Endodermal cell (in vitro differentiated cells): ENCODE results near the gene SPATA4. TPM values are rescaled to one million over a fixed set of nuclear protein-coding genes. Genes with fewer than 3 reads are reported as not detected.

Experiments used
- DNase-seq: peaks from one replicate; pipeline ENCODE4 v3.0.0-alpha.2; 2017
- H3K27ac ChIP-seq: 2 replicates; pipeline ENCODE4 v1.5.1; 2013; ENCODE audit warnings: mild to moderate bottlenecking, low read depth, low read length, moderate library complexity
- H3K27me3 ChIP-seq: 2 replicates; pipeline ENCODE4 v1.6.1; 2013; ENCODE audit warnings: mild to moderate bottlenecking, low read length, moderate library complexity; ENCODE audit not compliant: insufficient read depth, control insufficient read depth, poor library complexity, severe bottlenecking
- H3K36me3 ChIP-seq: 2 replicates; pipeline ENCODE4 v1.7.0; 2013; ENCODE audit warnings: mild to moderate bottlenecking, low read length, moderate library complexity; ENCODE audit not compliant: control insufficient read depth, insufficient read depth
- H3K4me1 ChIP-seq: one replicate; pipeline ENCODE4 v1.7.0; 2013; ENCODE audit warnings: low read length; ENCODE audit not compliant: control insufficient read depth, insufficient read depth
- H3K4me3 ChIP-seq: 2 replicates; pipeline ENCODE4 v1.5.1; 2013; ENCODE audit warnings: mild to moderate bottlenecking, low read length, moderate library complexity
- H3K9ac ChIP-seq: 2 replicates; pipeline ENCODE4 v1.6.1; 2013; ENCODE audit warnings: mild to moderate bottlenecking, low read length, moderate library complexity; ENCODE audit not compliant: poor library complexity, severe bottlenecking; ENCODE audit errors: extremely low read depth
- H3K9me3 ChIP-seq: 2 replicates; pipeline ENCODE4 v1.6.1; 2013; ENCODE audit warnings: mild to moderate bottlenecking, low read length, moderate library complexity; ENCODE audit not compliant: control insufficient read depth
- H3K27ac Mint-ChIP-seq: 2 replicates; pipeline ENCODE4 v1.8.0; 2020; ENCODE audit warnings: mixed read lengths
- H3K27me3 Mint-ChIP-seq: 2 replicates; pipeline ENCODE4 v1.8.0; 2021; ENCODE audit warnings: mild to moderate bottlenecking, mixed read lengths; ENCODE audit not compliant: insufficient read depth
- H3K36me3 Mint-ChIP-seq: 2 replicates; pipeline ENCODE4 v1.8.0; 2020; ENCODE audit warnings: low read depth, mixed read lengths
- H3K4me1 Mint-ChIP-seq: 2 replicates; pipeline ENCODE4 v1.8.0; 2020; ENCODE audit warnings: mixed read lengths
- H3K4me3 Mint-ChIP-seq: 2 replicates; pipeline ENCODE4 v1.8.0; 2020; ENCODE audit warnings: mild to moderate bottlenecking, moderate library complexity, mixed read lengths
- H3K9me3 Mint-ChIP-seq: 2 replicates; pipeline ENCODE4 v1.8.0; 2020; ENCODE audit warnings: mild to moderate bottlenecking, mixed read lengths
- WGBS, 2 experiments: methylation state at CpG; one replicate each; pipeline versions ENCODE4 v1.1.5 to v1.1.7; 2013; ENCODE audit warnings: missing lambda C conversion rate in 2 of 2, mixed read lengths in 1 of 2; ENCODE audit not compliant: insufficient coverage in 1 of 2, insufficient read length in 1 of 2; 5-methylcytosine and 5-hydroxymethylcytosine counted together
- total RNA-seq, 2 donors: library from RNA; stranded (reverse); fragmentation: NEBNext Ultra II Directional in 1 of 2; extraction: Animal tissue kit (Norgen Biotek cat#: 25700) in 1 of 2; gene quantifications; 2 replicates in 1 of 2; 3 replicates in 1 of 2; pipeline ENCODE4 v1.2.1, GENCODE V29; 2021
- TF ChIP-seq, protein P1 (sequence below): fragments of 200-600 bp; sonication (generic); conservative IDR thresholded peaks from 2 replicates; pipeline ENCODE4 v1.5.0; 2021; ENCODE audit warnings: antibody characterized with exemption, mild to moderate bottlenecking

SPATA4 gene
- total RNA-seq, 2 donors from 2014 or later, result not detected

DNA sequence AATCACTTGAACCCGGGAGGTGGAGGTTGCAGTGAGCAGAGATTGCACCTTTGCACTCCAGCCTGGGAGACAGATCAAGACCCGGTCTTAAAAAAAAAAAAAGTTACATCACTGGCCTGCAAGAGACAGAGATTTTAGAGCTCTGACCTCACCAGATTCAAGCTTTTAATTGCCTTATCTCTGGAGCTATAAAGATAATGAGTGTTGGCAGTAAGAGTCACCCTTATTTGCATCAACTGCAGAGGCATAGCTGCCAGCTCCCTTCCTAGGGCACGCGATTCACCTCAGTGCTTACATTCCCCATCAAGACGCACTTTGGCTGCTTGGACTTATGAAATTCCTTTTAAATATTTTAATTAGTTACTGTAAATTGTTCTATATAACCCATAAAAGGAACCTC, 12.5 kb upstream of the SPATA4 start:
- Mint-ChIP-seq H3K4me1 (peaks cover 19% of the 10 kb centered on the region), H3K4me3 (no peak overlapping the region), H3K27me3 (no peaks in the 10 kb centered on the region), H3K36me3 (peaks cover 9% of the 10 kb centered on the region), H3K27ac (no peak overlapping the region), H3K9me3 (peaks cover 11% of the 10 kb centered on the region)
- DNase-seq, result no peak
- WGBS, 2 experiments, result 80 to 83% methylated on average over 3 to 5 of the region's 5 CpGs
- Histone ChIP-seq H3K4me3 (no peak overlapping the region), H3K9ac (no peak overlapping the region), H3K27me3 (no peaks in the 10 kb centered on the region), H3K36me3 (no peaks in the 10 kb centered on the region), H3K9me3 (peaks cover 6% of the 10 kb centered on the region), H3K27ac (no peak overlapping the region), H3K4me1 (peaks cover 7% of the 10 kb centered on the region)
- TF ChIP-seq, protein P1, sequence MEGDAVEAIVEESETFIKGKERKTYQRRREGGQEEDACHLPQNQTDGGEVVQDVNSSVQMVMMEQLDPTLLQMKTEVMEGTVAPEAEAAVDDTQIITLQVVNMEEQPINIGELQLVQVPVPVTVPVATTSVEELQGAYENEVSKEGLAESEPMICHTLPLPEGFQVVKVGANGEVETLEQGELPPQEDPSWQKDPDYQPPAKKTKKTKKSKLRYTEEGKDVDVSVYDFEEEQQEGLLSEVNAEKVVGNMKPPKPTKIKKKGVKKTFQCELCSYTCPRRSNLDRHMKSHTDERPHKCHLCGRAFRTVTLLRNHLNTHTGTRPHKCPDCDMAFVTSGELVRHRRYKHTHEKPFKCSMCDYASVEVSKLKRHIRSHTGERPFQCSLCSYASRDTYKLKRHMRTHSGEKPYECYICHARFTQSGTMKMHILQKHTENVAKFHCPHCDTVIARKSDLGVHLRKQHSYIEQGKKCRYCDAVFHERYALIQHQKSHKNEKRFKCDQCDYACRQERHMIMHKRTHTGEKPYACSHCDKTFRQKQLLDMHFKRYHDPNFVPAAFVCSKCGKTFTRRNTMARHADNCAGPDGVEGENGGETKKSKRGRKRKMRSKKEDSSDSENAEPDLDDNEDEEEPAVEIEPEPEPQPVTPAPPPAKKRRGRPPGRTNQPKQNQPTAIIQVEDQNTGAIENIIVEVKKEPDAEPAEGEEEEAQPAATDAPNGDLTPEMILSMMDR, result no peak

DNA sequence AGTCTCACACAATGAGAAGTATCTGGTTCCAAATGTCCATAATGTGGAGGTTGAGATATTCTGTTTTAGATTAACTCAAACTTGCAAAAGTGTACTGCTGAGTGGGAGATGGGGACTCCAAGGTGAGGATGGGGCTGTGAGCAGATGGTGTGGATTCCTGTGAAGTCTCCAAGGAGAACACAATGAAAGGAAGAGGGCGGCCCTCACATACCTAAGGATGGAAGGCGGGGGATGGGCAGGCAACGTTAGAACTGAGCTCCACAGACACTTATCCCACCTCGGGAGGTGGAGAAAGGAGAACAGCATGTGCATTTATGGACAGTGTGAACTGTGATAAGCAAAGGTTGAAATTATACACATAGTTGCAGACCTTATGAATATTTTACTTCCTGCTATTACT, 9.9 kb upstream of the SPATA4 start:
- no peaks in the 10 kb centered on the region for H3K27me3 ChIP-seq
- H3K9me3 ChIP-seq, result no peaks in the 10 kb centered on the region
- H3K36me3 Mint-ChIP-seq, result no peaks in the 10 kb centered on the region
- TF ChIP-seq, protein P1, result no peak
- no peaks in the 10 kb centered on the region for H3K27me3 Mint-ChIP-seq
- no peak overlapping the region for H3K9ac ChIP-seq
- 71 to 100% methylated on average over 1 to 4 of the region's 4 CpGs for WGBS, 2 experiments
- H3K4me3 Mint-ChIP-seq, result no peak overlapping the region
- DNase-seq, result peak; percentile 64
- H3K4me1 Mint-ChIP-seq, result peaks cover 17% of the 10 kb centered on the region
- H3K27ac Mint-ChIP-seq, result no peak overlapping the region
- H3K4me3 ChIP-seq, result no peak overlapping the region
- peaks cover 7% of the 10 kb centered on the region for H3K4me1 ChIP-seq
- H3K36me3 ChIP-seq, result no peaks in the 10 kb centered on the region
- no peaks in the 10 kb centered on the region for H3K9me3 Mint-ChIP-seq
- no peak overlapping the region for H3K27ac ChIP-seq

DNA sequence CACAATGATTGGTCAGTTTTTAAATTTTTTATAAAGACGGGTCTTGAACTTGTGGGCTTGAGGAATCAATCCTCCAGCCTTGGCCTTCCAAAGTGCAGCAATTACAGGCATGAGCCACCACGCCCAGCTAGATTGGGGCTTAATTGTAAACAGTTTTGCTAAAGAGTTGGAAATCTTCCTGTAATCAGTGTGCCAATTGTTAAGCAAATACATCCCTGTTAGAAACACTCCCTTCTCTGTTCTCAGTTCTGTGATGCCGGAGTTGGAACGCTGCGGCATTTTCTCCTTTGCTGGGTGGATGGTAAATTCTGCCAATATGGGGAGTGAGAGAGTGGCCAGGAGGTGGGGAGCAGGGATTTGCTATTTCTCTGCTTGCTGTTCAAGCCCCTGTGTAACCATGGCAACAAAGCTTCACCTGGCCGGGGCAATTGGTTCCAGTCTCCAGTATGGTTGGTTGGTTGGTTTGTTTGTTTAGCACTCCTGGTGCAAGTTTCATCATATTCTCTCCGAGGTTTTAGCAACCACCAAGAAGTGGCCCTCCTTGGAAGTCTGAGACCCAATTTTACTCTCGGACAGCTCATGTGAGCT, 3.0 kb upstream of the SPATA4 start:
- H3K4me1 Mint-ChIP-seq, result peaks cover 9% of the 10 kb centered on the region
- H3K36me3 ChIP-seq, result no peaks in the 10 kb centered on the region
- no peaks in the 10 kb centered on the region for H3K27me3 Mint-ChIP-seq
- H3K27me3 ChIP-seq, result no peaks in the 10 kb centered on the region
- TF ChIP-seq, protein P1, result no peak
- H3K27ac ChIP-seq, result no peak overlapping the region
- peak; percentile 62 for DNase-seq
- 86 to 89% methylated on average over 4 to 8 of the region's 8 CpGs for WGBS, 2 experiments
- no peaks in the 10 kb centered on the region for H3K9me3 Mint-ChIP-seq
- H3K36me3 Mint-ChIP-seq, result no peaks in the 10 kb centered on the region
- no peaks in the 10 kb centered on the region for H3K4me1 ChIP-seq
- no peak overlapping the region for H3K27ac Mint-ChIP-seq
- H3K4me3 Mint-ChIP-seq, result no peak overlapping the region
- no peak overlapping the region for H3K4me3 ChIP-seq
- no peak overlapping the region for H3K9ac ChIP-seq
- no peaks in the 10 kb centered on the region for H3K9me3 ChIP-seq
